Renal cortex interstitium (tissue), 11 donors: ENCODE results near the gene REELD1. TPM values are rescaled to one million over a fixed set of nuclear protein-coding genes. Genes with fewer than 3 reads are reported as not detected.

Experiments used
- DNase-seq, 11 donors: peaks; one replicate each; pipeline ENCODE4 v3.0.0-alpha.2; 2013; ENCODE audit warnings: low read depth in 9 of 11, low spot score in 4 of 11; ENCODE audit errors: extremely low read depth in 1 of 11
- polyA plus RNA-seq, 3 donors: library from polyadenylated mRNA; unstranded; fragments of 120-200 nt; gene quantifications; one replicate each; pipeline ENCODE4 v1.2.1, GENCODE V29; 2013; ENCODE audit not compliant: insufficient read length in 3 of 3

Gene REELD1
- polyA plus RNA-seq, 3 donors = 0.22 to 0.98 (median 0.39) TPM

DNA sequence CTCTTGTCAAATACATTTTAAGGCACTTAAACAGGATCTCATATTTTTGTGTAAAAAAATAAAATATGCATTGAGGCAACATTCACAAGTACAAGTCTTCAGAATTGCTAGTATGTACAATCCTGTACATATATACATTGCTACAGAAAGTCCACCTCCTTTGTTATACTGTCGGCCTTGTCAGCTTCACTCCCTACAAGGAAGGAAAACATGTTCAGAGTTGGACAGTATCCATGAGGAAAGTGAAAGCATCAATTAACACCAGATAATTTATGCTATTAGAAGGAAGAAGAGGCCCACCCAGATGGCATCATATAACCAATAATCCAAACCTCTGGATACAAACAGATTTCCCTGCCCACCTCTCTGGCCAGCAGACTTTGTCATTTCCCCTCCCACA, 42.0 kb downstream of the REELD1 start:
- DNase-seq = no peak

DNA sequence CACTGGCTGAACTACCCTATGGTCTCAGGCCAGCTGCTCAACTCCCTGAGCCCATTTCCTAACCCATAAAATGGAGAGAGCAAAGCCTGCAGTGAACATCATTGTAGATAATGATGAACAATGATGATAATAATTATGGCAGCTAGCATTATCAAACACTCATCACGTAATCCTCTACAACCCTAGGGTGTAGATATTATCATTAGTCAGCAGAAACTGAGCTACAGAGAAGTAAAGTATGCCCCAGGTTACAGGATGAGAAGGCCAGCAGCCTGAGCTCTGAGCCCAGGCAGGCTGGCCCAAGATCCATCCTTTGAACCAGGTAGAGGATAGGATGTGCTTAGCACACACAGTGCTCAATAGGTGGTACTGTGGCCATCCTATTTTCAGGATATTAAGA, 43.2 kb downstream of the REELD1 start:
- DNase-seq = no peak

DNA sequence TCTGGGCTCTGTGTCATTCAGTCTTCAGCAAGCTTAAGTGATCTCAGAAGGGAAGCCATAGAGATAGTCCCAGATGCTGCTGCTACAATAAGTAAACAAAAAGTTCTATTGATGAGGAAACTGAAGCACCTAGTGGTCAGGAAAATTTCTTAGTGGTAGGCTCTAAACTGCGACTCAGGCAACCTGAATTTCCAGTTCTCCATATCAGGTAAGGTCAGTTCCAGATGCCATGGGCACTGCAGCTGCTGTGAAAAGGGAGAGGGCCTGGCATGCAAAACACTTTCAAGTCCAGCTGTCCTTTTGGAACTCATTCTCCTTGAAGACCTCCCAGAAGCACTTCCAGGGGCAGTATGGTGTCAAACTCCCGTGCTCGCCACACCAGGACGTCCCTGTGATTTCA, 46.2 kb downstream of the REELD1 start:
- no peak for DNase-seq

DNA sequence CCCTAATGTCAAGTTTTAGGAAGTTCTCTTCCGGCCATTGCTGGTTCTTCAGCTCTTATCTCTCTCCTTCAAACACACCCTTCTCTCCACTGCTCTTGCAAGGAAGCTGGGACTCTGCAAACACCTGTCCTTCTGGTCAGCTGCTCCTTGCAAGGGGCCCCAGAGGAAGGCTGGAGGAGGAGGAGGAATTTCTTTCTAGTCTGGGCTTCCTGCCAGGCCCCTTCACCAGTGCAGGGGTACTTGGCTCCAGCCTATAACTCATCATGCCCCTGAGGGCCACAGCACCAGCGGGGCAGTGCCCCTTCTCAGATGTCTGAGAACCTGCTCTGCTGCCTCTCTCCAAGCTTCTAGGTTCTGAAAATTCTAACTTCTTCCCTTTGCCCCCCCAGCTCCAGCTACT, 46.7 kb downstream of the REELD1 start:
- no peak for DNase-seq

DNA sequence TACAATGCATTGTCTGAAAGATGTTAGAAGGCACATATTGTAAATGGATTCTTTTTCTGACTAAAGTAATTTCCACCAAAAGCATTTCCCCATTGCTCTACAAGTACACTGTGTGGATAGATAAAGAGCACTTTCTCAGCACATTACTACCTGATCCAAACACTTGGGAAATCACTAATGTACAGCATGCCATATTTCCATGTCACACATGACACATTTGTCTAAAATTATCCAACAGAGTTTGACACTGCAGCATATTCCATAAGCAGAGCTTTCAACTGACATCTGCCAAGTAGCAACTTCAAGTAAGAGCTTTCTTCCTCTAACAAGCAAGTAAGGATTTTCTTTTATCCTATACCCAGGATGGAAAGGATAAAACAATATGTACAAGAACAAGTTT, 49.5 kb downstream of the REELD1 start:
- no peak for DNase-seq

DNA sequence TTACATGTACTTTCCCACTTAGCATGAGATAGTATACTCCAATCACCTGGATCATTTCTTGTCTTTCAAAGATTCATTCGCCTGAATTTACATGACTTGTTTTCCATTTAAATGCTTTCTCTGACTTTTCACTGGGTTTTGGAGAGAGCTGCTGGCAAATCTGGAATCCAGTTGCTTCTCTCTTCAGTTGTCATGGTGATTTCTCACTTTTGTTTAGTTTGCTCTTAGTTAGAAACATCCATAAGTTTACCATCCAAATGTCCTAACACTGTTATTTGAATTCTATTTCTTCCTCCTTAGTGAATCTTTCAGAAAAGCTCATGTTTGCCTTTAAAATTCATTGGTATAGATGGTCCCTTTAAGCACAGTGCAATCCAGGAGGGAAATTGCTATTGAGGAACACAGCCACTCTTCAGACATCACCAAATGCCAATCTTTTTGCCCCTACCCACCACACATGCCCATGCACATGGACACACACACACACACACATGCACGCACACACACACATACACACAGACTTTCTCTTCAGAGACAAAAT, 51.7 kb downstream of the REELD1 start:
- DNase-seq = no peak

DNA sequence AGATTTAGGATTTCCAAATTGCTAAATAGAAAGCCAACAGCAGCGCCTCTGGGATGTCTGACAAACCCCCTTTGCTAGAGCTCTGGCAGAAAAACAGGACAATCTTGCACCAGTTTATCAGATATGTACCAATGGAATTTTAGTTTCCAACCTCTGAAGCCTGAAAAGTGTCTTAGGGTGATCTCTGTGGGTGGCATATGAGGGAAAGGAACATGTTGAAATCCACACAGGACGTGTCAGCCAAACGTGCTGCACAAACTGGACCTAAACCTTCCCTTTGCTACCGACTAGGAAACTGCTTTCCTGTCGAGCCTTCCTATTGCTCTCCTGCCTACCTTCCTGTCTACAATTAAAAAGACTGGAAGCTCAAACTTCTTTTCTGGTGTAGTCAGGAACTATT, 53.5 kb downstream of the REELD1 start:
- no peak for DNase-seq

DNA sequence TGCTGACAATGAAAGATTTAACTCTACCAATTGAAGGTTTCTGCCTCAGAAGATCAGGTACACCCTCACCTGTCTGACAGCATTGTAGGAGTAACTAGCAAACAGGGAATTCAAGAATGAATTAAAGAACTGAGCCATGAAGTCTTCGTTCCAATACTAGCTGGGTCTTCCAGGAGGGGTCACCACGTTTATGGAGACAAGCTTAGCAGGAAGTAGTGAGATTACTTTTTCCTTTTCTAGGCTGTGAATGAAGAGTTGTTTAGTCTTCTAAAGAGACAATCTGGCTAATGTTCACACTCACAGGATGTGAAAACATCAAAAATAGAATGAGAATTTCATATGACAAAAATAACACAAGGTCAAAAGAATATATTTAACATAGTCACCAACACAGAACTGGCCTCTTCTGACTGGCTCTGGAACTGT, 54.9 kb downstream of the REELD1 start:
- no peak for DNase-seq

DNA sequence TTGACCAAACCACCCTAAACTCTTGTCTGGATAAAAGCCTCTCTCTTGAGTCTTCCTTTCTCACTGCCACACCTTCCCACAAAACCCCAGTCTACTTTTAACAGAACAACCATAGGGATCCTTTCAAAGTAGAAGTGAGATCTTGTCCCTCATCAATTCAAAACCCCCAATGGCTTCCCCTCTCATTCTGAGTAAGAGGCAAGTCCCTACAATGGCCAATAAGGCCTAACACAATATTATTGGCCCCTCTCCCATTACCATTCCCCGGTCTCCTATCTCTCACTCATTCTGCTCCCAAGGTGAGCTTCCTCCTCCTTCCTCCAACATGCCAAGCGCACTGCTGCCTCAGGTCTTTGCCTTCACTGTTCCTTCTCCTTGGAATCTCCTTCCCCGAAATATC, 57.1 kb downstream of the REELD1 start:
- no peak for DNase-seq

DNA sequence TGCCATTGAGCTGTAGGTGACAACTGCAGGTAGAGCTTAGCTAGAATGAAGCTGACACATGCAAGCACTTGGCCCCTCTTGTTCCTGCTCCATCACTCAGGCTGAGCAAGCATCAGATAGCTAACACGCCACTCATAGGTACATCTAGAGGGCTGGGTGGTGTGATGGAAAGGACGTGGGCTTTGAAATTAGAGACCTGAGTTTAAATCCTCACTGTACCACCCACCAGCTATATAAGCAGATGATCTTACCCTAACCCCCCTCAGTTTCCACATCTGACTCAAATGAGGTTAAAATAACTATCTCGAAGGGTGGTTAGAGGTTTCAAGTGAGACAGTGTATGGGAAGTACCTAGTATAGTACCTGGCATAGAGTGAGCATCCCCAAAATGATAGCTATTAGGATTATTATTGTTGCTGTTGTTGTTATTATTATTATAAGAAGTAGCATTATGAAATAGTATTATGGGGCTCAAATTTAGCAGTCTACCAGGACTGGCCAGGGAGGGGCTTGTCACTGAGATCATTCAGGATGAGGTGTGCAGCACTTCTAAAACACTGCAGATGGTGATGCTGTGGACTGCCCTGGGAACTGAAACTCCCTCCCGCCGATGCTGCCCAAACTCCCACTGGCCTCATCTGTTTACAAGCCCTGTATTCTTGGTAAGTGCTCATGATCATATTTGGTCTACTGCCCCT, 59.0 kb downstream of the REELD1 start:
- no peak for DNase-seq

DNA sequence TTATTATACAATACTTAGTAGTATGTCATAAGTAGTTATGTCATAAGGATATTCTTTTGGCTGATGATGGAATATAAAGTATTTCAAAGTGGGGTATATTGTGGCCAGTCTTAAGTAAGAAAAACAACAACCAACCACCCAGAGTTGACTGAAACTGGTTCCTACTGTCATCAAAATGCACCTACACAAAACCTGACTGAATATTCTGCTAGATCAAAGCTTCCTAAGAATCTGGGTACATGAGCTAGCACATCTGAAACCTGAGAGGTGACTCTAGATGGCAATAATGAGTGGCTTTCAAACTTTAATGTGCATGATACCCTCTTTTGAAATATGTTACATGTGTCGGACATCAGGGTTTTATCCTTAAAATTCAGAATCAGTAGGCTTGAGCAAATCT, 60.4 kb downstream of the REELD1 start:
- no peak for DNase-seq

DNA sequence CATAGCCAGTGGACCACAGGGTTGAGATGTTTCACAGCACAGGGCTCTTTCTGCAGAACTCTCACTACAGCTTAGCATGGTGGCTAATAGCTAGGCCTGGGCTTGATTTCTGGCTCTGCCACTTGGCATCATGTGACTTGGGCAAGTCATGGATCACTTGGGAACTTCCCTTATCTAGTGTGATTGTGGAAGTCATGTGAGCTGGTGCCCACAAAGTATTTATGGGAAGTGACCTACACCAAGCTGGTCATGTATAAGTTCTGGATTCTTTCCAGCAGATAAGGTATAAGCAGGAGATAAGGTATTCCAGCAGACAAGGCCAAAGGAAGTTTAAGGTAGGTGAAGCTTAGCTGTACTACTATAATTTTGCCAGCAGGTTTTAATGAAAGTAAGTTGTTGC, 61.0 kb downstream of the REELD1 start:
- DNase-seq = no peak

DNA sequence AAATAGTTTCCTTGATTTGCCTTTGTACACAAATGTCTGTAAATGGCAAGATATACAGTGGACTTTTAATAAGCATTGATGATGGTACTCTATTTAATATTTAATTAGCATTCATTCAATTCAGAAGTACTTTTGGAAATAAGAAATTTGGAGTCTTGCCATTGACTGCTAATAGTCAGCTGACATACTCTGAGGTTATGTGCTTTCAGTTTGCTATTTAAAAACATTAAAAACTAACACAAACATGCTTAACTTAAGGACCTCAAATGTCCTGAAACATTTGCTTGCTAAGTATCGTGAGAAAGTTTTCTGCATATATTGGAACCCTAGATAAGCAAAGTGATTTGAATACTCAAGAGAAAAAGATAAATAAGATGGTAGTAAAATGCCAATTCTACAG, 64.6 kb downstream of the REELD1 start:
- DNase-seq = no peak

Other genes starting within 250 kb of the REELD1 start
- 10 to 100 TPM; 53.3 to 63.3 (median 60.8) TPM for gene LSM6, start 38.8 kb upstream of the REELD1 start, polyA plus RNA-seq